Measurements from ENCODE around the gene PACSIN1.

PACSIN1 gene

DNA sequence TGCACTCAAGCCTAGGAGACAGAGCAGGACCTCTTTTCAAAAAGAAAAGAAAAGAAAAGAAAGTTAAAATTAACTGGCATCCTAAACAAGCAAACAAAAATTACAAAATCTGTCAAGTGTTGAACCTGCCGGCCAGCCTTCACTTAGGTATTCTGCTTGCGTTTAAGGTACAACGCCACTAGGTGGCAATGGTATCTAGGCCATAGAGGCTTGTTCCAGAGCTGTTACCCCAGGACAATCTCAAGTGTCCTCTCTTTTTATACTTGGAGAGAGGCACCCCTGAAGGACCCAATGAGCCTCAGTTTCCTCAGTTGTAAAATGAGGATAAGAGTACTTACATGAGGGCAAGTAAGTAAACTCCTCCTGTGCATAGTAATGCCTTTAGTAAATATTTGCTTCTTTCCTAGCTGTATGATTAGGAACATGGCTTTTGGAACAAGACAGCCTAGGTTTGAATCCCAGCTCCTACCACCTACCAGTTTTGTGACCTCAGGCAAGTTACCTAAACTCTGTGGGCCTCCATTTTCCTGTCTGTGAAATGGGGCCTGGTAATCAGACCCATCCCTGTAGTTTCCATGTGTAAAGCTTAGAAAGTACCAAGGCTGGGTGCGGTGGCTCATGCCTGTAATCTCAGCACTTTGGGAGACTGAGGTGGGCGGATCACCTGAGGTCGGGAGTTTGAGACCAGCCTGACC, 5.8 kb upstream of the PACSIN1 start:
- Histone ChIP-seq H3K27ac (ENCODE audit: low read depth, low read length) (no peak overlapping the region), H3K4me3 (ENCODE audit: low read depth, low read length) (no peak overlapping the region), H3K9ac (ENCODE audit: low read length) (no peak overlapping the region), H3K9me3 (ENCODE audit: control insufficient read depth, insufficient read depth, low read depth, low read length) (no peaks in the 10 kb centered on the region), H3K36me3 (ENCODE audit: control insufficient read depth, insufficient read depth, low read length) (no peaks in the 10 kb centered on the region), H3K27me3 (ENCODE audit: control insufficient read depth, insufficient read depth, low read length) (peaks cover under 1% of the 10 kb centered on the region; the same call in 1 of the 2 replicates), H3K4me1 (ENCODE audit: control insufficient read depth, insufficient read depth, low read length) (peaks cover 23% of the 10 kb centered on the region)

GRCh38 chr6:34460796-34461507, 4.9 kb upstream of the PACSIN1 start:
- peaks cover 7% of the 10 kb centered on the region; the same call in 1 of the 2 replicates for H3K27me3 ChIP-seq (ENCODE audit: control insufficient read depth, insufficient read depth, low read length)
- no peak overlapping the region for H3K27ac ChIP-seq (ENCODE audit: low read depth, low read length)
- no peaks in the 10 kb centered on the region for H3K9me3 ChIP-seq (ENCODE audit: control insufficient read depth, insufficient read depth, low read depth, low read length)
- H3K36me3 ChIP-seq (ENCODE audit: control insufficient read depth, insufficient read depth, low read length) = no peaks in the 10 kb centered on the region
- peaks cover 26% of the 10 kb centered on the region for H3K4me1 ChIP-seq (ENCODE audit: control insufficient read depth, insufficient read depth, low read length)
- no peak overlapping the region for H3K4me3 ChIP-seq (ENCODE audit: low read depth, low read length)
- H3K9ac ChIP-seq (ENCODE audit: low read length) = no peak overlapping the region

GRCh38 chr6:34462010-34462409, 3.9 kb upstream of the PACSIN1 start:
- no peak overlapping the region for H3K4me3 ChIP-seq (ENCODE audit: low read depth, low read length)
- H3K4me1 ChIP-seq (ENCODE audit: control insufficient read depth, insufficient read depth, low read length) = peaks cover 32% of the 10 kb centered on the region
- peaks cover 18% of the 10 kb centered on the region for H3K27me3 ChIP-seq (ENCODE audit: control insufficient read depth, insufficient read depth, low read length)
- no peaks in the 10 kb centered on the region for H3K9me3 ChIP-seq (ENCODE audit: control insufficient read depth, insufficient read depth, low read depth, low read length)
- no peaks in the 10 kb centered on the region for H3K36me3 ChIP-seq (ENCODE audit: control insufficient read depth, insufficient read depth, low read length)
- no peak overlapping the region for H3K27ac ChIP-seq (ENCODE audit: low read depth, low read length)
- H3K9ac ChIP-seq (ENCODE audit: low read length) = no peak overlapping the region

DNA sequence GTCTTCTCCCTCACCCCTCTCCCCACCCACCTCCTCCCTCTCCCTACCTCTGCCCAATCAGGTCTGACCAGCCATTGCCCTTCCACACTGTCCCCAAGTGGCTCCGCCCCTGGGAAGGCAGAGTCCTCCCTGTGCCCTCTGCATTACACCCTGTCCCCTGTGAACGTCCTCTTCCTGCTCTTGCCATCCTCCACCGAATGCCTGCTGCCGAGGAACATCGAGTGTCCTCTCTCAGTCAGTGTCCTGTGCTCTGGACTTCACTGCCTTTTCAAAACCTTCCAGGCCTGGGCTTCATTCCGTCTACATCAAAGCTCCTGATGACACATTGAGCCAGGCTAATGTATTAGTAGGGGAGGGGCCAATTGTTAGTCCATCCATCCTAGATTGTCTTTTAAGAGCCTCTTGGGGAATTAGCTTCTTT, 3.3 kb upstream of the PACSIN1 start:
- 0 out of 2 replicates have a peak overlapping the region, but pooled peaks have one; percentile 10 for H3K4me3 ChIP-seq (ENCODE audit: low read depth, low read length)
- peaks cover 27% of the 10 kb centered on the region for H3K4me1 ChIP-seq (ENCODE audit: control insufficient read depth, insufficient read depth, low read length)
- H3K36me3 ChIP-seq (ENCODE audit: control insufficient read depth, insufficient read depth, low read length) = no peaks in the 10 kb centered on the region
- H3K9me3 ChIP-seq (ENCODE audit: control insufficient read depth, insufficient read depth, low read depth, low read length) = no peaks in the 10 kb centered on the region
- peaks cover 18% of the 10 kb centered on the region for H3K27me3 ChIP-seq (ENCODE audit: control insufficient read depth, insufficient read depth, low read length)
- no peak overlapping the region for H3K27ac ChIP-seq (ENCODE audit: low read depth, low read length)
- no peak overlapping the region for H3K9ac ChIP-seq (ENCODE audit: low read length)

- Histone ChIP-seq H3K27ac (ENCODE audit: low read depth, low read length) (no peak overlapping the region), H3K4me1 (ENCODE audit: control insufficient read depth, insufficient read depth, low read length) (peaks cover 22% of the 10 kb centered on the region), H3K9ac (ENCODE audit: low read length) (no peak overlapping the region), H3K4me3 (ENCODE audit: low read depth, low read length) (no peak overlapping the region), H3K9me3 (ENCODE audit: control insufficient read depth, insufficient read depth, low read depth, low read length) (no peaks in the 10 kb centered on the region), H3K36me3 (ENCODE audit: control insufficient read depth, insufficient read depth, low read length) (no peaks in the 10 kb centered on the region), H3K27me3 (ENCODE audit: control insufficient read depth, insufficient read depth, low read length) (peaks cover 18% of the 10 kb centered on the region)
Observed at GRCh38 chr6:34463299-34463698, 2.6 kb upstream of the PACSIN1 start.

GRCh38 chr6:34463849-34464248, 2.0 kb upstream of the PACSIN1 start:
- Histone ChIP-seq H3K9me3 (ENCODE audit: control insufficient read depth, insufficient read depth, low read depth, low read length) (no peaks in the 10 kb centered on the region), H3K4me1 (ENCODE audit: control insufficient read depth, insufficient read depth, low read length) (peaks cover 22% of the 10 kb centered on the region), H3K9ac (ENCODE audit: low read length) (no peak overlapping the region), H3K27me3 (ENCODE audit: control insufficient read depth, insufficient read depth, low read length) (peaks cover 18% of the 10 kb centered on the region), H3K27ac (ENCODE audit: low read depth, low read length) (no peak overlapping the region), H3K36me3 (ENCODE audit: control insufficient read depth, insufficient read depth, low read length) (no peaks in the 10 kb centered on the region), H3K4me3 (ENCODE audit: low read depth, low read length) (no peak overlapping the region)

- Histone ChIP-seq H3K4me3 (ENCODE audit: low read depth, low read length) (peak overlapping the region; percentile 66), H3K9me3 (ENCODE audit: control insufficient read depth, insufficient read depth, low read depth, low read length) (no peaks in the 10 kb centered on the region), H3K27me3 (ENCODE audit: control insufficient read depth, insufficient read depth, low read length) (peaks cover 18% of the 10 kb centered on the region), H3K36me3 (ENCODE audit: control insufficient read depth, insufficient read depth, low read length) (no peaks in the 10 kb centered on the region), H3K9ac (ENCODE audit: low read length) (peak overlapping the region; percentile 7), H3K4me1 (ENCODE audit: control insufficient read depth, insufficient read depth, low read length) (peaks cover 19% of the 10 kb centered on the region), H3K27ac (ENCODE audit: low read depth, low read length) (no peak overlapping the region)
Observed at GRCh38 chr6:34466242-34467185, 638 bp downstream of the PACSIN1 start.

DNA sequence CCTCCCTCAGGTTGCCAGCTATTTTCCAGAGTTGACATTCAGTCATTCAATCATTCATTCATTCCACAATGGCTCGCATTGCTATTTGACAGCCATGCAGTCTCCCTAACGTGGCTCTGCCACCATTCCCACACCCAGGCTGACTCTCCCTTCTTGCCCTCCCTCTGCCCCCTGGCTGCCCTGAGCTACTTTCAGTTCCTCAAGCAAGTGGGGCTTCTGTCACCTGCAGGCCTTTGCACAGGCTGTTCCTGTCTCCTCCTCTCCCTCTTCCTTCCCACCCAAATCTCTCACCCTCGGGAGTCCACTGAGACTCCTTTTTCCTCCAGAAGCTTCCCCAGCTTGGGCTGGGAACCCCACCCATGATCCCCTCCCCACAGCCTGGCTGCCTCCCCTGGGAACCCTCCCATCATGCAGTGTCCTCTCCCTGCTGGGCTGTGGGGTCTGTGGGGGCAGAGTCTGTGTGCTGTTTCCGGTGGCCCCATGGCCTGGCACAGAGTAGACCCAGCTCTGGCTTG, 2.6 kb downstream of the PACSIN1 start:
- no peak overlapping the region for H3K4me3 ChIP-seq (ENCODE audit: low read depth, low read length)
- H3K27me3 ChIP-seq (ENCODE audit: control insufficient read depth, insufficient read depth, low read length) = peaks cover 18% of the 10 kb centered on the region
- peaks cover 10% of the 10 kb centered on the region; the same call in 1 of the 2 replicates for H3K4me1 ChIP-seq (ENCODE audit: control insufficient read depth, insufficient read depth, low read length)
- no peak overlapping the region for H3K9ac ChIP-seq (ENCODE audit: low read length)
- H3K27ac ChIP-seq (ENCODE audit: low read depth, low read length) = no peak overlapping the region
- no peaks in the 10 kb centered on the region for H3K9me3 ChIP-seq (ENCODE audit: control insufficient read depth, insufficient read depth, low read depth, low read length)
- H3K36me3 ChIP-seq (ENCODE audit: control insufficient read depth, insufficient read depth, low read length) = no peaks in the 10 kb centered on the region

DNA sequence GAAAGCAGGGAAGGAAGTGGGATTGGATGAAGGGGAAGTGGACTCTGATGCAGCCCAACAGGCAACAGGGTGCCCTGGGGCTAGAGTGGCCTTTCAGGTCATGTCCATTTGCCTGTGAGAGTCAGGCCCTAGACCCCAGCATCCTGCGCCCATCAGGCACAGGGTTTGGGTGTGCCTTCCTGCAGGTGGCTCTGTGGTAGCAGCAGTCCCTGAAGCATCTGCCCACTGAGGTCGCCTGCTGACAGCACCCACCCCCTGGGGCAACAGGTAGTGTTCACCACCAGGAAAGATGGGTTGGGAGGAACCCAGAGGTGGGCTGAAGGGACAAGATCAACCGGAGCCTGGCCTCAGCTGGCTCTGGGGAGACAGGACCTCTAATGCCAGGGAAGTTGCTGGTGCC, 3.6 kb downstream of the PACSIN1 start:
- Histone ChIP-seq H3K4me3 (ENCODE audit: low read depth, low read length) (no peak overlapping the region), H3K9ac (ENCODE audit: low read length) (no peak overlapping the region), H3K27ac (ENCODE audit: low read depth, low read length) (no peak overlapping the region), H3K4me1 (ENCODE audit: control insufficient read depth, insufficient read depth, low read length) (peaks cover 10% of the 10 kb centered on the region; the same call in 1 of the 2 replicates), H3K9me3 (ENCODE audit: control insufficient read depth, insufficient read depth, low read depth, low read length) (peaks cover 6% of the 10 kb centered on the region), H3K36me3 (ENCODE audit: control insufficient read depth, insufficient read depth, low read length) (no peaks in the 10 kb centered on the region), H3K27me3 (ENCODE audit: control insufficient read depth, insufficient read depth, low read length) (peaks cover 18% of the 10 kb centered on the region)

- Histone ChIP-seq H3K9ac (ENCODE audit: low read length) (no peak overlapping the region), H3K9me3 (ENCODE audit: control insufficient read depth, insufficient read depth, low read depth, low read length) (peaks cover 6% of the 10 kb centered on the region), H3K36me3 (ENCODE audit: control insufficient read depth, insufficient read depth, low read length) (no peaks in the 10 kb centered on the region), H3K4me1 (ENCODE audit: control insufficient read depth, insufficient read depth, low read length) (peaks cover 12% of the 10 kb centered on the region; the same call in 1 of the 2 replicates), H3K27ac (ENCODE audit: low read depth, low read length) (no peak overlapping the region), H3K27me3 (ENCODE audit: control insufficient read depth, insufficient read depth, low read length) (no peaks in the 10 kb centered on the region), H3K4me3 (ENCODE audit: low read depth, low read length) (no peak overlapping the region)
Observed at GRCh38 chr6:34472425-34472824, 6.5 kb downstream of the PACSIN1 start.
